HTR-8/SVneo (cell line): ENCODE data around the gene PTPRU.

Experiments
- DNase-seq: peaks from one replicate; pipeline ENCODE4 v3.0.0; 2011; ENCODE audit warnings: low spot score, mixed read lengths; ENCODE audit not compliant: insufficient read length
- FAIRE-seq: peaks from 2 replicates; lab custom pipeline; 2011; peaks lifted over from hg19 to GRCh38; lab: Jason Lieb, UNC

The PTPRU gene

DNA sequence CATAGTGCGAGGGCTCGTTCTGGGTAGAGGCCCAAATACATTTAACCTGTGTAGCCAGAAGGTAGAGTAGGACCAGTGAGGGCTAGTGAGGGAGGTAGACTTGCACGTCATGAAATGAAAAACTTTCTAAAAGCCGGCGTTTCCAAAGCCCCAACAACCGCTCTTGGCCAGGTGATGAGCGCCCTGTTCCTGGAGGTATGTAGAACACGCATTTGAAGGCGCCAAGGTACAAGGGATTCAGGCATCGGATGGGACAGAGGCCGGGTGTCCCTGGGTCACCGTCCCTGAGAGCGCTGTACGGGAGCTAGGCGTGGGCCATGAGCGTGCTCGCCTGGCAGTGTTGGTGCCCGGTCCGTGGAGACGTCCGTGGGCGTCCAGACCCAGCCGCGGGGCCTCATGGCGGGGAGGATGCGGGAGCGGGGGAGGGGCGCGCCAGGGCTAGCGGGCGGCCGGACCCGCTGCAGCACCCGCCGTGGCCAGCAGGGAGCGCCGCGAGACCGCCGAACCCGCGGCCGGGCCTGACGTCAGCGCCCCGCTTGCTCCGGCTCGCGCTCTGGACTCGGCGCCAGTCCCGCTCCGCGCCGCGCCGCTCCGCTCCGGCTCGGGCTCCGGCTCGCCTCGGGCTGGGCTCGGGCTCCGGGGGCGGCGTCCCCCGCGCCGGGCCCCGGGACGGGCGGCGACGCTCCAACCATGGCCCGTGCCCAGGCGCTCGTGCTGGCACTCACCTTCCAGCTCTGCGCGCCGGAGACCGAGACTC lies at the start of gene PTPRU:
PTPRU (plus strand) TSS at position 568 of the 757 bp plus-strand sequence; CDS start at position 691, 123 bp downstream.
- DNase-seq (peak; percentile 72), FAIRE-seq (peak; percentile 77)

GRCh38 chr1:29186707-29187106 lies 49.6 kb upstream of the PTPRU start:
- no peak for FAIRE-seq
- DNase-seq, result no peak

DNA sequence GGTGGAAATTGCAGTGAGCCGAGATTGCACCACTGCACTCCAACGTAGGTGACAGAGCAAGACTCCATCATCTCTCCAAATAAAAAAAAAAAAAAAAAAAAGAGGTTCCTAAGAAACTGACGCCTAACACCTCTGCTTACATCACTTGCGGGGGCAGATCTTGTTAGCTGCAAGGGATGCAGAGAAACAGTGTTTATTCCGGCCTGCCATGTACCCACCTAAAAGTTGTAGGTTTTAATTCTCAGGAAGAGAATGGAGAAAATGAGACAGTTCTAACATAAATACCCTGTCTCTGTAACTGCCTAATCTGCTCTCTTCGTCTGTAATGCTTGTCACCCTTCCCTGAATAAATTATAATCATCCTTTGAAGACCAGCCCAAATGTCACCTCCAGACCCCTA lies 45.6 kb upstream of the PTPRU start:
- no peak for DNase-seq
- no peak for FAIRE-seq

- FAIRE-seq, result no peak
- no peak for DNase-seq
Observed at GRCh38 chr1:29193879-29194455, 42.4 kb upstream of the PTPRU start.

DNA sequence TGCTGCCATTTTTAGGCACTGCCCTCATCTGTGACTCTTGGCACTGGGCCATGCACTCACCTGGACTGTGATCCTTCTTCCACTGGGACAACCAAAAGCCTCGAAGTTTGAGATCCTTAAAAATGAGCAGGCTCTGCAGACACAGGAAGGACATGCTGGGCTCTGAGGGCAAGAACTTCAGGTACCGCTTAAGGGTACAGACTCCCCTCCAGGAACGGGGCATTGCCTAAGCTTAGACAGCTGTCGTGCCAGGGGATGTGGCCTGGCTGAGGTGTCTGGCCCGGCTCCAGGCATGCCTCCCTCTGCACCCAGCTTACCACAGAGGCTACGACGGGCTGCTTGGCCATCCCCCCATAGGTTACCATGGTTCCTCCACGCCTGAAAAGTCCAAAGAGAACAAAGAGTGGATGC lies 40.4 kb upstream of the PTPRU start:
- no peak for FAIRE-seq
- DNase-seq, result no peak

- no peak for DNase-seq
- no peak for FAIRE-seq
Observed at GRCh38 chr1:29196863-29197589, 39.3 kb upstream of the PTPRU start.

DNA sequence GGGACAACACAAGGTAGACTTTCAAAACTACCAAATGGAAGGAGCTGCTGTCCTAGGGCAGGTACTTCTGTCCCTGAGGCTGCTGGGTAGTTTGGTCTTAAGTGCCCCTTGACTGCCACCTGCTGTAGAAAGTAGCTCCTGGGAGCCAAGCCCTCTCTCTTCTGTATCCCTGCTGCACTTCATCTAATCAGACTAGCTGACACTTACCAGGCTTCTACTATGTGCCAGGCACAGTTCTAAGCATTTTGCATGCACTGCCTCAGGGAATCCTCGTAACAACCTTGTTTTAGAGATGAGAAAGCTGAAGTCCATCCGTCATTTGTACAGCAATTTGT lies 38.8 kb upstream of the PTPRU start:
- FAIRE-seq (no peak), DNase-seq (peak; percentile 15)

DNA sequence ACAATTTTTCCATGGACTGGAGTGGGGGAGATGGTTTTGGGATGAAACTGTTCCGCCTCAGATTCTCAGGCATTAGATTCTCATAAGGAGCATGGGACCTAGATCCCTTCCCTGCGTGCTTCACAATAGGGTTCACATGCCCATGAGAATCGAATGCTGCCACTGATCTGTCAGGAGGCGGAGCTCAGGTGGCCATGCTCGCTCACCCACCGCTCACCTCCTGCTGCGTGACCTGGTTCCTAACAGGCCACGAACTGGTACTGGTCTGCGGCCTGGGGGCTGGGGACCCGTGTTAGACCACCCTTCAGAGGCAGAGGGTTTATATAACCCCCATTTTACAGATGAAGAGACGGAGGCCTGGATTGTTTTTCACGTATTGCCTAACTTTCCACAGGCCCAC lies 38.3 kb upstream of the PTPRU start:
- no peak for DNase-seq
- FAIRE-seq, result peak; percentile 4

DNA sequence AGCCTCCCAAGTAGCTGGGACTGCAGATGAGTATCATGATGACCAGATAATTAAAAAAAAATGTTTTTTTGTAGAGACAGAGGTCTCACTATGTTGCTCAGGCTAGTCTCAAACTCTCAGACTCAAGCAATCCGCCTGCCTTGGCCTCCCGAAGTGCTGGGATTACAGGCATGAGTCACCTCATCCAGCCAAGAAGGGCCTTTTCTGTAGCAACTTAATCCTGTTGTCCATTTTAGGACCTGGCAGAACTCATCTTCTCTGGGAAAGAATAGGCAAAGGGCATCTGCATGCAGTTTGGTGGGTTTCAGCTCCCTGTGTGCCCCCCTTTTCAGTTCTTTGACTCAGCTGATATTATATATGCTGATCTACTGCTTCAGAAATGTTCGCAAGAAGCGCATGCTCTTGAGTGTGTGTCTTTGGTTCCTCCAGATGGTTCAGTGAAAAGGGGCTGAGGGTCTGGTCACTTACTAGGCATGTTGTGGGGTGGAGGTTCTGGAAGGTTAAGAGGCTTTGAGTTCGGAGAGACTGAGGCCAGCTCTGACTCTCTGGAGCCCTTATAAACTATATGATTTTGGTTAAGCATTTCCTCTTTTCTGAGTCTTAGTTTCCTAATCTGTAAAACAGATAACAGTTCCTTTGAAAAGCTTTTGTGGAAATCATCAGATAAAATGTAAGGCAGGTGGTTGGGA lies 35.3 kb upstream of the PTPRU start:
- FAIRE-seq (no peak), DNase-seq (no peak)

DNA sequence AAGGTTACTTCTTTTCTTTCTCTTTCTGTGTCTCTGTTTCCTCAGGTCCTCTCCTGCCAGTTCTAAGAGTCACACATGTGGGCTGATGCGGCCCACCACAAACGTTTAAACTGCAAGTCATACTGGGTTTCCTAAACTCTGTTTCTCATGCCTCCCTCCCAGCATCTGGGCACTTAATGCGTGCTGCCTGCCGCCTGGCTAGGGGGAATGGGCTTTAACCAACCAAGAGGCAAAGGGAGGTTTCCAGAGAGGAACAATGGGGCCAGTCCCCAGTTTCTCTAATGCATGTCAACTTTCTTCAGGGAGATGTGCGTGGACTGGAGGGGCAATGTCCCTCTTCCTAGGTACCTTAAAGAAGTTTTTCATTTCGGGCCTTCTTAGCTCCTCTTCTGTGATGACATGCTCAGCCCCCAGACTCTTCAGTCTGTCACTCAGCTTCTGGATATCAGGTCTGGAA lies 34.7 kb upstream of the PTPRU start:
- FAIRE-seq (no peak), DNase-seq (no peak)

DNA sequence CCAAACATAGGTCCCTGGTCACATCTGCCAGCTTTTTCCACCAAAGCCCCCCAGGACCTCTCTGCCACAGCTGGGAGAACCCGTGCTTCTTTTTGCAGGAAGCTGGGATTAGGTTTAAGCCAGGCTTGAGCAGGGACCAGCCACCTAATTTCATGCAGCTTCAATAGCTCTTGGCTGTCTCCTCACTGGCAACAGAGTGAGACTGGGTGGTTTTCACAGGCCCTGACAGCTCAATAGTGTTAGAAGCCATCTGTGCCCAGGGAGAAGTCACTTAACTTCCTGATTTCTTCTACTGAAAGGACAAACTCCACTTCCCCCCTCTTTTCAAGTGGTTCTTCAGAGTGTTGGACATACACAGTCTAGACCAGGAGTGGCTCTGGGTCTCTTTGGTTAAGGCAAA lies 34.3 kb upstream of the PTPRU start:
- DNase-seq, result no peak

DNA sequence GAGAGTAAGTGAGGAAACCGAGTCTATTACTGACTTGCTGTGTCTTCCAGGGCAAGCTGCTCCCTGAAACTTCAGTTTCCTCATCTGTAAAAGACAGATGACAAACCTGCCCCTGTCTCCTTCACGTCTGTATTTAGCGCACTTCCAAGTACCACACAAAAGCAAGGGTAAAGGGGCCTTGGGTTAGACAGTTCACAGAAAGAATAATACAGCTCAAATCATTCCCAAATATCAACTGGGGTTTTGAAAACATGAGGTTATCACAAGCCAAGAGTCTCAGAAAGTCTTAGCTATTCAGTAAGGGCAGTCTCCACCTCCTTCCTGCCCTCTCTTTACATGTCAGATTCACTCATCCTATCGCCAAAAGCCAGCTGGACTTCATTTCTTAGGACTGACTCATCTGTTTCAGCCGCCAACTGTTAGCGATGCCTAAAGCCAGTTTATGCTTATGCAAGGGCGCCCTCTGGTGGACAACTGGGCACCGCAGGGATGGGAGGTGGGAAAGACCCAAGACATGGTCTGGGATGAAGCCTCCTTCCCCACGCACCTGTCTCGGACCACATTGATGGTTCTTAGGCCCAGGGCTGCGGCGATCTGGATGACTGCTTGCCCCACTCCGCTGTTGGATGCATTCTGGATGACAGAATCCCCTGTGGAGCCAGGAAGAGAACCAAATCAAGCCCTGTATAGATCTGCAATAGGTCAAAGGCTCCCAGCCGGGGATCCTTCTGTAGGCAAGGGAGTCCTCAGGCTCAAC lies 33.6 kb upstream of the PTPRU start:
- peak; percentile 95 for DNase-seq
- FAIRE-seq, result peak; percentile 96

More for the DNA sequence above, 34.3 kb upstream of the PTPRU start:
- FAIRE-seq, result no peak

DNA sequence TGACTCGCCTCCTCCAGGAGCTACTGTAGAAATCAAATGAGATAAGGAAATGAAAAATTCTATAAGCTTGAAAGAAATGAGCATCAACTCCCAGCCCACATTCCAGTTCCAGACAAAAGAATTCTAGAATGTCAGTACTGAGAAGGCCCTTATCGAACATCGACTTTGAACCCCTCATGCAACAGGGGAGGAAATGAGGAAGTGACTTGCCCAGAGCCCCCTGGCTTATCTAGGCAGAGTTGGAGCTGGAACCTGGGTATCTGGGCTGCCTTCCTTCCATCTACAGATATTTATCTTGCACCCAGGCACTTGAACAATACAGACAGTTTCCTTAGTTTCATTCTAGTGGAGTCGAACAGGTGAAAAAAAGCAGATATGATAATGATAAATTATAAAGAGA lies 27.9 kb upstream of the PTPRU start:
- FAIRE-seq (no peak), DNase-seq (no peak)

DNA sequence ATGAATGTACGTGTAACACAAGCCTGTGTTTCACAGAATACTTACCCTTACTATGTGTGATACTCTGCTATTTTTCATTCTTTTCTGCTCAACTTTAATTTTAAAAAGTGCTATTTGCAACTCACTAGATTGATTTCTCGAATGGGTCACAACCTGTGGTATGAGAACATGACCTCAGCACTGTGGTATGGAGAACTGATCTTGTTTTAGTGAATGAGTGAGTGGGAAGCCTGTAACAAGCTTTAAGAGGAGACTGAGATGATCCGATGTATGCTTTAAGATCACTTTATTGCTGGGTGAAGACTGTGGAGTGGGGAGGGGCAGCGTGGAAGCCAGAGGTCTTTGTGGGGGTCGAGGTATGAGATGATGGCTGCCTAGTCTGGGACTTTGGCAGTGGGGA lies 27.1 kb upstream of the PTPRU start:
- DNase-seq (no peak), FAIRE-seq (no peak)

DNA sequence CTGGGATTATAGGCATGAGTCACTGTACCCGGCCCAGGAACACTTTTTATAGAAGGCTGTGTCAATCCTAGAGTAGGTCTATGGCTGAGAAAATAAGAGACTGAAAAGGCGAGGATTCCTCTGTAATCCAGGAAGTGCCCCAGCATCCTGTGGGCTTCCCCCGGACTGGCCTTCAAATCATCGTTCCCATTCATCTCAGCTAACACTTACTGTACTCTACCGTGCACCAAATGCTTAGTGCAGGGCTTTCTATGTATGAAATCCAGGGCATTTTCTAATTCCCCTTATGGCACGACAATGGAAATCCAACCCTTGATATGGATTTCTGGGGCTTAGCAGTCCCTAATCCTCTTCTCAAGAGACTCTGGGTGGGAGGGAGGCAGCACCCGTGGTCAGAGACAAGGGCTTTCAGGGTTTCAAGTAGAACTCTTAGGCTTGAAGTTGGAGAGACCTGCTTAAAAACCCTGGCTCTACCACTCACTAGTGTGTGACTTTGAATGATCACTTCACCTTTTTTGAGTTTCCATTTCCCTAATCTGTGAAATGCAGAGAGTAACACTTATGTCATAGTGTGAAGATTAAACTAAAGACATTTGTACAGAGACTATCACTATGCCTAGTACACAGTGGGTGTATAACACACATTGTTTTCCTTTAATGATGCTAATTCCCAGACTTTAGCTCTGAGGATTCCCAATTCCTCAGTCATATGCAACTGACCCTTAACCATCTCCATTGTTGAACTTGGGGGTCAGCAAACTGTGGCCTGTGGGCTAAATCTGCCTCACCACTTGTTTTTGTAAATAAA lies 25.8 kb upstream of the PTPRU start:
- DNase-seq (no peak), FAIRE-seq (no peak)

GRCh38 chr1:29211086-29212030 lies 25.0 kb upstream of the PTPRU start:
- DNase-seq (no peak), FAIRE-seq (no peak)

DNA sequence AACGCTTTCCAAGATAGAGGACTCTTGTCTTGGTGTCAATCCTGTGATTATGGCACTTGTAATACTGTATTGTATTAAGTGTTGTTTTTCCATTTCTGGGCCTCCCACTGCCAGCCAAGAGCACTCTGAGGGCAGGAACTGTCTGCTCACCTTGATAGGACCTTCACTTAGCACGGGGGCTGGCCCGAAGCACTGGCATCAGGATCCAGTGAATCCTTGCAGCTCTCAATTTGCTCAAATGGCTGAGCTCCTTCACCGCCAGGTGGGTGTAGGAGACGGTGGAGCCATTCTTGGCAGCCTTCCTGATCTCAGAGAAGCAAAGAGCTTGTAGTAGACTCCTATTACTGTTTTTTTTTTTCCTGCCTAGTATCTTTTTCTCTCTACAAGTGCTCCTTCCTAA lies 23.3 kb upstream of the PTPRU start:
- no peak for FAIRE-seq
- DNase-seq, result no peak

GRCh38 chr1:29217633-29218032 lies 18.7 kb upstream of the PTPRU start:
- DNase-seq (no peak), FAIRE-seq (no peak)
